Stomach smooth muscle (tissue), 2 donors: ENCODE measurements around the gene AURKA.
"Not testable (repeated sequence)": the region's sequence is repeated elsewhere in the genome, so short reads cannot be mapped to it uniquely, and the experiment has no call there.

ENCODE experiments used
- H3K27ac ChIP-seq: one replicate; pipeline ENCODE4 v1.7.0; 2013; ENCODE audit warnings: mild to moderate bottlenecking, low read length, inconsistent platforms
- H3K27me3 ChIP-seq, 2 donors: one replicate each; pipeline ENCODE4 v1.7.0; 2013; ENCODE audit warnings: low read length in 2 of 2; ENCODE audit not compliant: insufficient read depth in 2 of 2, control insufficient read depth in 1 of 2
- H3K36me3 ChIP-seq, 2 donors: one replicate each; pipeline ENCODE4 v1.7.0; 2013; ENCODE audit warnings: low read length in 2 of 2; ENCODE audit not compliant: control insufficient read depth in 2 of 2, insufficient read depth in 2 of 2
- H3K4me1 ChIP-seq: one replicate; pipeline ENCODE4 v1.7.0; 2013; ENCODE audit warnings: low read length; ENCODE audit not compliant: control insufficient read depth, insufficient read depth
- H3K4me3 ChIP-seq, 2 donors: one replicate each; pipeline ENCODE4 v1.7.0; 2013; ENCODE audit warnings: low read length in 2 of 2
- H3K9ac ChIP-seq, 2 donors: one replicate each; pipeline ENCODE4 v1.7.0; 2013; ENCODE audit warnings: low read length in 2 of 2, mild to moderate bottlenecking in 1 of 2
- H3K9me3 ChIP-seq, 2 donors: one replicate each; pipeline ENCODE4 v1.7.0; 2013; ENCODE audit warnings: low read length in 2 of 2; ENCODE audit not compliant: control insufficient read depth in 2 of 2
- donor health status: healthy.
- donor health status: Pancreatic carcinoma.

The AURKA gene

GRCh38 chr20:56411287-56411686 lies 19.3 kb upstream of the AURKA start:
- not testable (repeated sequence) for H3K27me3 ChIP-seq, H3K9ac ChIP-seq, H3K9me3 ChIP-seq, H3K4me1 ChIP-seq, H3K4me3 ChIP-seq
- Histone ChIP-seq H3K36me3 (peaks cover 13% of the 10 kb centered on the region in 2 donors), H3K27ac (peak overlapping the region; percentile 53)

GRCh38 chr20:56409956-56410355 lies 17.9 kb upstream of the AURKA start:
- H3K4me1 ChIP-seq = peaks cover 6% of the 10 kb centered on the region
- no peaks in the 10 kb centered on the region for H3K27me3 ChIP-seq
- H3K27ac ChIP-seq = no peak overlapping the region
- no peaks in the 10 kb centered on the region for H3K9me3 ChIP-seq
- H3K4me3 ChIP-seq = no peak overlapping the region
- peaks cover 14 to 17% of the 10 kb centered on the region in 2 donors for H3K36me3 ChIP-seq
- H3K9ac ChIP-seq = no peak overlapping the region

GRCh38 chr20:56409521-56409920 lies 17.5 kb upstream of the AURKA start:
- no peak overlapping the region for H3K27ac ChIP-seq
- no peaks in the 10 kb centered on the region for H3K9me3 ChIP-seq
- H3K36me3 ChIP-seq = peaks cover 14 to 17% of the 10 kb centered on the region in 2 donors
- no peak overlapping the region for H3K4me3 ChIP-seq
- peaks cover 6% of the 10 kb centered on the region for H3K4me1 ChIP-seq
- no peaks in the 10 kb centered on the region for H3K27me3 ChIP-seq
- H3K9ac ChIP-seq = no peak overlapping the region

- no peak overlapping the region for H3K27ac ChIP-seq
Measured at GRCh38 chr20:56406910-56407309, 14.9 kb upstream of the AURKA start.

GRCh38 chr20:56405356-56405755 lies 13.3 kb upstream of the AURKA start:
- not testable (repeated sequence) for H3K4me1 ChIP-seq, H3K27ac ChIP-seq, H3K9me3 ChIP-seq, H3K4me3 ChIP-seq, H3K27me3 ChIP-seq, H3K9ac ChIP-seq
- peaks cover 30 to 35% of the 10 kb centered on the region in 2 donors for H3K36me3 ChIP-seq

More at GRCh38 chr20:56406910-56407309, 14.9 kb upstream of the AURKA start:
- H3K27me3 ChIP-seq = no peaks in the 10 kb centered on the region
- no peaks in the 10 kb centered on the region for H3K9me3 ChIP-seq
- no peak overlapping the region for H3K4me3 ChIP-seq
- H3K36me3 ChIP-seq = peaks cover 23 to 30% of the 10 kb centered on the region in 2 donors
- H3K9ac ChIP-seq = no peak overlapping the region
- H3K4me1 ChIP-seq = peaks cover 6% of the 10 kb centered on the region

- Histone ChIP-seq H3K4me3 (no peak overlapping the region), H3K27ac (no peak overlapping the region), H3K27me3 (no peaks in the 10 kb centered on the region), H3K9ac (no peak overlapping the region), H3K9me3 (no peaks in the 10 kb centered on the region), H3K36me3 (peaks cover 39 to 42% of the 10 kb centered on the region in 2 donors), H3K4me1 (no peaks in the 10 kb centered on the region)
Measured at GRCh38 chr20:56403465-56403864, 11.4 kb upstream of the AURKA start.

GRCh38 chr20:56400001-56400640 lies 8.1 kb upstream of the AURKA start:
- peaks cover 49 to 53% of the 10 kb centered on the region in 2 donors for H3K36me3 ChIP-seq
- H3K4me1 ChIP-seq = no peaks in the 10 kb centered on the region
- no peaks in the 10 kb centered on the region for H3K27me3 ChIP-seq
- H3K9ac ChIP-seq = no peak overlapping the region
- no peaks in the 10 kb centered on the region for H3K9me3 ChIP-seq
- H3K4me3 ChIP-seq = no peak overlapping the region
- H3K27ac ChIP-seq = no peak overlapping the region

- no peak overlapping the region for H3K4me3 ChIP-seq
- H3K36me3 ChIP-seq = peaks cover 33 to 35% of the 10 kb centered on the region in 2 donors
- no peak overlapping the region for H3K27ac ChIP-seq
- H3K27me3 ChIP-seq = no peaks in the 10 kb centered on the region
- H3K4me1 ChIP-seq = peaks cover 15% of the 10 kb centered on the region
- no peak overlapping the region for H3K9ac ChIP-seq
- H3K9me3 ChIP-seq = no peaks in the 10 kb centered on the region
Measured at GRCh38 chr20:56395166-56395565, 3.2 kb upstream of the AURKA start.

GRCh38 chr20:56393653-56394052 lies 1.6 kb upstream of the AURKA start:
- peak overlapping the region; percentile 99 for H3K4me3 ChIP-seq
- no peak overlapping the region for H3K27ac ChIP-seq
- H3K36me3 ChIP-seq = peaks cover 24% of the 10 kb centered on the region in 2 donors
- H3K9ac ChIP-seq = no peak overlapping the region
- no peaks in the 10 kb centered on the region for H3K27me3 ChIP-seq
- H3K4me1 ChIP-seq = peaks cover 15% of the 10 kb centered on the region
- no peaks in the 10 kb centered on the region for H3K9me3 ChIP-seq

GRCh38 chr20:56392881-56393482 lies 967 bp upstream of the AURKA start:
- H3K4me3 ChIP-seq = peak overlapping the region; percentile 99
- peaks cover 20 to 22% of the 10 kb centered on the region in 2 donors for H3K36me3 ChIP-seq
- H3K9ac ChIP-seq = peak overlapping the region; percentile 95 to 98
- H3K27me3 ChIP-seq = no peaks in the 10 kb centered on the region
- peak overlapping the region; percentile 90 for H3K27ac ChIP-seq
- H3K9me3 ChIP-seq = no peaks in the 10 kb centered on the region
- H3K4me1 ChIP-seq = peaks cover 15% of the 10 kb centered on the region

- H3K4me3 ChIP-seq = peak overlapping the region; percentile 99
- no peaks in the 10 kb centered on the region for H3K27me3 ChIP-seq
- H3K27ac ChIP-seq = peak overlapping the region; percentile 90
- peak overlapping the region; percentile 55 to 95 for H3K9ac ChIP-seq
- H3K36me3 ChIP-seq = peaks cover 6 to 9% of the 10 kb centered on the region in 2 donors
- H3K4me1 ChIP-seq = peaks cover 15% of the 10 kb centered on the region
- no peaks in the 10 kb centered on the region for H3K9me3 ChIP-seq
Measured at GRCh38 chr20:56391596-56392131, 351 bp downstream of the AURKA start.
